Sciatic nerve (tissue), 2 donors: ENCODE data around the gene TPT1. TPM values are rescaled to one million over a fixed set of nuclear protein-coding genes. Genes with fewer than 3 reads are reported as not detected.
A peak's percentile ranks its signal among the peaks of the same experiment; 100 is the strongest.
"Not testable (repeated sequence)": the region's sequence is repeated elsewhere in the genome, so short reads cannot be mapped to it uniquely, and the experiment has no call there.

Experiments used
- ATAC-seq: fragments of 200-7000 bp; cut with Tn5 transposase; one replicate; pipeline ENCODE4 v1.9.1; 2020; ENCODE audit warnings: mild to moderate bottlenecking, moderate library complexity
- DNase-seq: peaks from one replicate; pipeline ENCODE4 v3.0.0-alpha.2; 2020; ENCODE audit warnings: low spot score
- intact Hi-C: fragments of 100-400 bp; cut with DNase I; formaldehyde crosslinking; loops from one replicate; pipeline ENCODE4 v1.14.2; 2022
- total RNA-seq: library from RNA; stranded (reverse); fragmentation: NEBNext Ultra II Directional; extraction: Animal tissue kit (Norgen Biotek cat#: 25700); gene quantifications from one replicate; pipeline ENCODE4 v1.2.1, GENCODE V29; 2021
- donor health status: DM: no; HTN: no; CAD: no.
- donor health status: DM: no; HTN: no; CAD: no.

The TPT1 gene
- total RNA-seq, 1 donor from 2014 or later: 3,518 TPM

DNA sequence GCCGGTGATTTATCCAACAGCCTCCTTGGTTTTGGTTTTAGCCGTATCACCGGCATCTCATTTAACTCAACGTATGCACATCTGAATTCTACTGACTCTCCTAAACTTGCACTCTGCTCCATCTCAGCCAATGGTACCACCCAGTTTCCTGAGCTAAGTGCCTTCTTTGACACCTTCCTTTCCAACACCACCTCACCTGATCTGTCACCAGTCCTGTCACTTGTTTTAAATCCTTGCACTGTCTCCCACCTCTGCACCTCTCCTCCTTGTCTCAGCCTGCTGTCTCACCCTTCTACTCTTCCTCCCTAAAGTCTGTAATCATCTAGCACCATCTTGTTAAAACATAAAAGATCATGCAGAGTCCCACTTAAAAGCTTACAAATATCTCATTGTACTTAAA is 28.1 kb upstream of the TPT1 start:
- DNase-seq (no peak), ATAC-seq (no peak)
- intact Hi-C loops: no loop called here

DNA sequence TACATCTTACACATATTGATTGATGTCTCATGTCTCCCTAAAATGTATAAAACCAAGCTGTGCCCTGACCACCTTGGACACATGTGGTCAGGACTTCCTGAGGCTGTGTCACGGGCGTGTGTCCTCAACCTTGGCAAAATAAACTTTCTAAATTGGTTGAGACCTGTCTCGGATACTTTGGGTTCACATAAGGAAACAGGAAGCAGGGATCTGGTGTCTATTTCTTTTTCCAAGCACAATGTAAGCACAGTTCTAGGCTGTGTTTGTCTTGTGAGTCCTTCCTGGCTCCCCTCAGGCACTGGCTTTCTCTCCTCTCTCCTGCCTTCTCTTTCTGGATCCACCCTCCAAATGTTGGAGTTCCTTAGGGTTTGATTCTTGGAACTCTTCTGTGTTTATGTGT is 27.6 kb upstream of the TPT1 start:
- DNase-seq (no peak), ATAC-seq (no peak)
- intact Hi-C loops: no loop called here

DNA sequence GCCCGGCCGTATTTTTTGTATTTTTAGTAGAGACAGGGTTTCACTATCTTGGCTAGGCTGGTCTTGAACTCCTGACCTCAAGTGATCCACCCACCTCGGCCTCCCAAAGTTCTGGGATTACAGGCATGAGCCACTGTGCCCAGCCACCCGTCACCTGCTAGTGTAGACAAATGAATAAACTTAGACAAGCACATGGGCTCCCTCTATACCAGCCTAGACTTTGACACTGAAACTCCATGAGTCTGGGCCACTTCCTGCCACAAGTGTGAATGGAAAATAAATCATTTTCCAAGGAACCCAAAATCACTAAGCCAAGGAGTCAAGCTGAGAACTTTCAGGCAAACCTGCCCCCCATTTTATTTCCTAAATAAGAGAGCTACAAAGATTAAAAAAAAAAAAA is 27.0 kb upstream of the TPT1 start:
- intact Hi-C loops: no loop called here

DNA sequence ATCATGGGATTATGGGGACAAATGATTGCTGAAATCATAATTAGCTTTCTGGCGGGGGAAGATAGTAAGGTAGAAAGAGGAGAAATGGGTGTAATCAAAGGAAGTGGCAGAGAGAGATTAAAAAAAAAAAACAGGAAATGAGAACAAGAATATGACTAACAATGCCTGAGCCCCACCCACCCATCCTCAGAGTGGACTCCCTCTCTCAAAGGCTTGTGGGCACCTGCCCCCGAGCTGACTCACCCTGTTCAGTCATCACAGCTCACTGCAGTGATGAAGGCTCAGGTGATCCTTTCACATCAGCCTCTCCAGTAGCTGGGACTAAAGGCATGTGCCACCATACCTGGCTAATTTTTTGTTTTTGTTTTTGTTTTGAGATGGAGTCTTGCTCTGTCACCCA is 26.4 kb upstream of the TPT1 start:
- intact Hi-C loops: no loop called here
- ATAC-seq (no peak), DNase-seq (no peak)

More for the DNA sequence above, 27.0 kb upstream of the TPT1 start:
- DNase-seq (no peak), ATAC-seq (no peak)

DNA sequence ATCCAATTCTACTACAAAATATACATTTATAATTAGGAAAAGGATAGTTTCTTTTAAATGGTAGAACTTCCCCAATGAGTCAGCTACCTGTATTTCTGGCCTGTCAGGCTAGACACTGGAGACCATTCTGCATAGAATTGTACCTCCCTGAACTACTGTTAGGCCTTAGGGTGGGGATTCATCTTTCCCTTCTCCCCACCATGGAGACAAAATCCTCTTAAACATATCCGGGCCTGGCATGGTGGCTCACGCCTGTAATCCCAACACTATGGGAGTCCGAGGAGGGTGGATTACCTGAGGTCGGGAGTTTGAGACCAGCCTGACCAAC is 24.5 kb upstream of the TPT1 start:
- intact Hi-C loops: no loop called here
- ATAC-seq: no peak
- DNase-seq: no peak

DNA sequence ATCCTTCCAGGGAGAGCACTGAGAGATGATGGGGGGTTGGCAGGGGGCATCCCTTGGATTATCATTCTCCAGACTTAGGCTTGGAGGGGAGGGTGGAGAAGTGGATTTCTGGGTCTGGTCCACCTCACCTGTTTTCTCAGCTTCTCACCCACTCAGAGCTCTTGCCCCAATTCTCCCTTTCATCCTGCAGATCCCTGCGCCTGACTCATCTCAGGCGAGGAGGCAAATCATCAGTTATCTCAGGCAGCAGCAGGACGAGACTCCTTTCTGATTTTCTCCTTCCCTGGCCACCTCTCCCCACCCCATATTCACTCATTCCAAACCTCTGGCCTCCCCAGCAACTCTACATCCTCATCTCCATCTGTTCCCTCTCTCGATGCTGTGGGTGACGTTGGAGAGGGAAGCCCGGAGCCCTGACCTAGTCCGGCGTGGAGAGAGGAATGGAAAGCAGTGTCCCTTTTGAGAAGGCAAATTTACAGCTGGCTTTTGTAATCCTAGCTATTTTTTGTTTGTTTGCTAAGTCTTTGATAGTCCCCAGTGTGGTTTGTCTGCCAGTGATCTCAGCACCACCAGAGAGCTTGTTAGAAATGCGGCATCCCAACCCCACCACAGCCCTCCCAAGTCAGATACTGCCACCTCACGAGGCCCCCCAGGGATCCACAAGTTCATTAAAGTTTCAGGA is 24.0 kb upstream of the TPT1 start:
- ATAC-seq (no peak), DNase-seq (no peak)
- intact Hi-C loops: no loop called here

DNA sequence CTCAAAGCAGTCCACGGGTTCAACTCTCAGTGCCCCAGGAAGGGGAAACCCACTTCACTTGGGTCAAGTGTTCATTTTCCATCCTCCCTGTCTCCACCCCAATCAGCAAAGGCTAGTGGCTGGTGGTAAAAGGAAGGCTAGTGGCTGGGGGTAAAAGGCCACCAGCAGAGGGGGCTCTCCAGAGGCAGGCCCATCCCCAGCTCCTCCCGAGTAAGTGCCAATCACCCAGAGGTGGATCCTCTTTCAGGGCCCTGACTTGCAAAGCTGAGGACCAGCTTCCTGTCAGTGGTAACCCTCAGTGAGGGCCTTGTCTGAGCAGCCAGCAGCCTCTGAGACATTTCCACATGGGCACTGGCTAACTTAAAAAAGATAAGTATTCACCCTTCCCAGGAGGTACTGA is 22.0 kb upstream of the TPT1 start:
- intact Hi-C loops: no loop called here
- peak; percentile 18 for ATAC-seq
- DNase-seq: no peak

DNA sequence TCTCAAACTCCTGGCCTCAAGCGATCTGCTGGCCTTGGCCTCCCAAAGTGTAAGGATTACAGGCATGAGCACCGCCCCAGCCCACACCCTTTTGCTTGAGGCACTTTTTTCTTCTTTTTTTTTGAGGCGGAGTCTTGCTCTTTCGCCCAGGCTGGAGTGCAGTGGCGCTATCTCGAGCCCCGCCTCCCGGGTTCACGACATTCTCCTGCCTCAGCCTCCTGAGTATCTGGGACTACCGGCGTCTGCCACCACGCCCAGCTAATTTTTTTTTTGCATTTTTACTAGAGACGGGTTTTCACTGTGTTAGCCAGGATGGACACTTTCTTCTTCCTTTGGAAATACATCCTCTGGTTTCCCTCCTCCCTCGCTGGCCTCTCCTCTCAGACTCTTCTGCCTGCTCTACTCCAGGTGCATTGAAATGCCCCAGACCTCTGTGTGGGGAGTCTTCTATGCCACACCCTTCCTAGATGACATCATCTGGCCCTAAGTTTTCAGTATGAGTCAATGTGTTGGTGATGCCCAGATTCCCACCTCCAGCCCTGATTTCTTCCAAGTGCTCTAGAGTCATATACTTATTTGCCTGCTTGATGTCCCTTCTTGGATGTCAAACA is 20.7 kb upstream of the TPT1 start:
- peak; percentile 22 for DNase-seq
- intact Hi-C loops: no loop called here
- no peak for ATAC-seq

DNA sequence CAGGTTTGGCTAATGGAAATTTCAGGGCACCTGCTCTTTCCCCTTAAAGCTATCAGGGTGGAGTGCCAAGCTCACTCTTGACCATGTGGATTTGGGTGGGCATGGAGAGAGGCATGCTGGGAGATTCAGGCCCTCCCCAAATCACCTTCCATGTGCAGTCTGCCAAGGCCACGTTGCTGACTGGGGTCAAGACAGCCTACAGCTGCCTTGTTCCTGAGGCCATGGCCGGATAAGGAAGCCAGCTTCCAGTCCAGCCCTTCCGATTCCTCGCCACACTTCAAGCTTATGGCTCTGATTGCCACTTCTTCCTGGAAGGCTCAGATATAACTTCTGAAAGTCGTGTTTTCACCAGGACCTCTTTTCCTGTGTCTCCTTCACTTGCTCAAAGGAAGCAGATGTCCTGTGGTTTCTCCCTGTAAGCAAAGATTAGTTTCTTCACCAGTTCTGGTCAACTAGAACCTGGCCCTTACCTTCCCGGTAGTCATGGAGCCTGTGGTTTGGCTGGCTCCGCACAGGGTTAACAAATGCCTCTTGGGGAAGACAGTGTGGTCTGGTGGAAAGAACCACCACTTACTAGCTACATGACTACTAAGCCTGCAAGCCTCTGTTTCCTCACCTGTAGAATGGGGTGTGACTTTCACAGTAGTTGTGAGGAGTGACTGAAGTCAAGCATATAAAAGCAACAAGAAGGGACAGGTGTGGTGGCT is 16.1 kb upstream of the TPT1 start:
- ATAC-seq: no peak
- no peak for DNase-seq
- intact Hi-C loops: no loop called here

DNA sequence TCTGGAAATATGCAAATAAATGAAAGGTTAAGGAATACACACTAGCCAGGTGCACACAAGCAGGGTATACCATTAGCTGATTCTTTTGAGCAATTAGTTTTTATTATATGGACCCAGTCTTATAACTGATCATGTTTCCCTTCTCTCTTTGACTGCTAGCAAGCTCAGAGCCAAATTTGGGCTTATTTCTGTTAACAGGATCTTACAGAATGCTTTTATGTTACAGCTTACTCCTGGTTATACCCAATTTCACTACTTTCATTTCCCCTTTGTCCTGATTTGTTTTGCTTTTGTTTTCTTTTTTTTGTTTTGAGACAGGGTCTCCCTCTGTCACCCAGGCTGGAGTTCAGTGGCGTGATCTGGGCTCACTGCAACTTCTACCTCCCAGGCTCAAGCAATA is 12.9 kb upstream of the TPT1 start:
- intact Hi-C loops: no loop called here
- DNase-seq: no peak
- ATAC-seq: no peak

DNA sequence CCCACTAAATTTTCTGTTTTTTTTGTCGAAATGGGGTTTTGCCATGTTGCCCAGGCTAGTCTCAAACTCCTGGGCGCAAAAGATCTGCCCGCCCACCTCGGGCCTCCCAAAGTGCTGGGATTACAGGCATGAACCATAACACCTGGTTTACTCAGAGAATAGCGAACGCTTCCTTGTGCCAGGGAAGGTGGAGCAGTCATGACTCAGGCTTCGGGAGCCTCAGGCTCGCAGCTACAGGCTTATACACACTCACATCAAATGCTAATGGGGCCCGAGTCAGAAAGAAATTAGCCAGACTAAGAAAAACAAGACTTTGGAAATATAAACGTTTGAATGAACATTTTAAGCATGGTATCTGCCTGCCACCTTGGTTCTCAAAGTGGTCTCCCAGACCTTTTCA is 11.0 kb upstream of the TPT1 start:
- DNase-seq: no peak
- intact Hi-C loops: no loop called here
- ATAC-seq: no peak

DNA sequence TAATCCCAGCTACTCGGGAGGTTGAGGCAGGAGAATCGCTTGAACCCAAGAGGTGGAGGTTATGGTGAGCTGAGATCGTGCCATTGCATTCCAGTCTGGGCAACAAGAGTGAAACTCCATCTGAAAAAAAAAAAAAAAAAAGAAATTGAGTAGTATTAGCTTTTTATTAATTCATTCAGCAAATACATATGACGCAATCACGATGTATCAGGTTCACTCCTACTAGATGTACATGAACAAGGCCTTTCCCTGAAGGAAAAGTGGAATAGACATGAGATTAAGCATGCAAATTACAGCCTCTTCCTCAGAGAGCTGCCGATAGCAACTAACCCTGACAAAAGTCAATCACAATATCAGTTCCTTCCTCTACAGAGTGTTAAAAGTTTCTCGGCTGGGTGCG is 9.2 kb upstream of the TPT1 start:
- intact Hi-C loops: no loop called here
- DNase-seq: no peak
- ATAC-seq: no peak

DNA sequence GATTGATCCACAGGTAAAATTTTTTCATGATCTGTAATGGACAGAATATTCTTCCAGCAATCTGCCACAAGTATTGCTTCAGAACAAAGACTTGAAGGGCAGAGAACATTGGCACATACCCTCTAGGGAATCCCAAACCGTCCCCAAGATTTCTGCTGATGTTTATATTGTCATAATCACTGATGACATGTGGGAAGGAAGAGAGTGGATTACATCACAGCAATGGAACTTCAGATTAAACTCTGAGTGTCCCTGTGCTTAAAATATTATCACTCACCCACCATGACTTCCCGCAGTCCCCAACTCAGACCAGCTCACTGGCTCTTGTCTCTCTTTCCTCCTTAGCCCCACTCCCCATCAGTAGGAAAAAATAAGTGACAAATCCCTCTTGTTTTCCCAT is 8.5 kb upstream of the TPT1 start:
- no peak for ATAC-seq
- intact Hi-C loops: no loop called here
- DNase-seq: no peak

DNA sequence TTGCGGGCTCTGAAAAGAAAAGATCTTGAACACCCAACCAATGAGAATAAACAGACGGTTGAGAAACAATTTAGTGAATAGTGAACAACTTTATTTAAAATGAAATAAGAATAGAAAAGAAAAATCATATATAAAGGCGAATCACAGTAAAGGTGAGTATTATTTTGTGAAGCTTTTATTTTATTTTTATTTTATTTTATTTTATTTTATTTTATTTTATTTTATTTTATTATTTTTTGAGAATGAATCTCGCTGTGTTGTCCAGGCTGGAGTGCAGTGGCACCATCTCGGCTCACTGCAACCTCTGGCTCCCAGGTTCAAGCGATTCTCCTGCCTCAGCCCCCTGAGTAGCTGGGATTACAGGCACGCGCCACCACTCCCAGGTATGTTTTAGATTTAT is 3.1 kb upstream of the TPT1 start:
- DNase-seq, ATAC-seq, intact Hi-C loops: not testable (repeated sequence)

DNA sequence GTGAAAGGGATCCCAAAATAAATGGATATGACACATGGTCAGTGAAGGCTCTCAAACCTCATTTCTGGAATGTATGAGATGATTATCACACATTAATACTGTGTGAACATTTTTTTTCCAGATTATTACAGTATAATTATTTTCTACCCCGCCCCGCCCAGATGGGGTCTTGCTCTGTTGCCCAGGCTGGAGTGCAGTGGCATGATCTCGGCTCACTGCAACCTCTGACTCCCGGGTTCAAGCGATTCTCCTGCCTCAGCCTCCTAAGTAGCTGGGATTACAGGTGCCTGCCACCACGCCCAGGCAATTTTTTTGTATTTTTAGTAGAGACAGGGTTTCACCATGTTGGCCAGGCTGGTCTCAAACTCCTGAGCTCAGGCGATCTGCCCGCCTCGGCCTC is 2.1 kb upstream of the TPT1 start:
- intact Hi-C loops, DNase-seq, ATAC-seq: not testable (repeated sequence)

DNA sequence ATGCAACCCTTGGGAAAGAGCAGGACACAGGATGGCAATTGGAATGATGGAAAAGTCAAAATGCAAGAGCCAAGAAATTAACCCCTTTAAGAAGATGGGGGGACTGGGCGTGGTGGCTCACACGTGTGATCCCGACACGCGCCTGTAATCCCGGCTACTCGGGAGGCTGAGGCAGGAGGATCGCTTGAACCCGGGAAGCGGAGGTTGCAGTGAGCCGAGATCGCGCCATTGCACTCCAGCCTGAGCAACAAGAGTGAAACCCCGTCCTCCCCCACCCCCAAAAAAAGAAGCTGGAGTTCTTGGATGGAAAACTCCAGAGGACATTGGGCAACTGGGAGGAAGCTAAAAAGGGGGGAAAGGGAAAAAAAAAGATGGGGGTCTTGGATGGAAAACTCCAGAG is 1.7 kb upstream of the TPT1 start:
- intact Hi-C loops, ATAC-seq, DNase-seq: not testable (repeated sequence)

DNA sequence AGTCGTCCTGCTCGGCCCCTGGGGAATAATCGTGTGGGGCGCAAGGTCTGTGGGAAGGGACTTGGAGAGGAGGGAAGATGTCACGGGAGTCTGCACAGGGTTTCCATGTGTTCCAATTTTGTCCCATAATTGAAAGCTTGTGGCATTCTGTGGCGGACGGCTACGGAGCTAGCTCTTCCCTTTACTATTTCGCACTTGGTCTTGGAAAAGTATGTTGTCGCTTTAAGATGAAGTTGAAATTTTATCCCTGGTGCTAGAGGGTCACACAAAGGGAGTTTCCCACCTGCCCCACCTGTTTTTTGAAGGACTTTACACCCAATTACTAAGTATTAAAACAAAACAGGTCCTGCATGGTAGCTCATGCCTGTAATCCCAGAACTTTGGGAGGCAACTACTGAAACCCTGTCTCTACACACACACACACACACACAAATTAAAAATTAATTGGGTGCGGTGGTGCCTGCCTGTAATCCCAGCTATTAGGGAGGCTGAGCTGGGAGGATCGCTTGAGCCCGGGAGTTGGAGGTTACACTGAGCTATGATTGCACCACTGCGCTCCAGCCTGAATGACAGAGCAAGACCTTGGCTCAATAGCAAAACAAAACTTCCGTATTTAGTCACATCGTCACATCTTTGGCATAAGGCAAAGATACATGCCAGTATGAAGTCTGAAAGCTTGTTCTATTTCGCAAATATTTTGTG is 967 bp upstream of the TPT1 start:
- intact Hi-C loops: no loop called here
- ATAC-seq: peak; percentile 25
- DNase-seq: no peak

DNA sequence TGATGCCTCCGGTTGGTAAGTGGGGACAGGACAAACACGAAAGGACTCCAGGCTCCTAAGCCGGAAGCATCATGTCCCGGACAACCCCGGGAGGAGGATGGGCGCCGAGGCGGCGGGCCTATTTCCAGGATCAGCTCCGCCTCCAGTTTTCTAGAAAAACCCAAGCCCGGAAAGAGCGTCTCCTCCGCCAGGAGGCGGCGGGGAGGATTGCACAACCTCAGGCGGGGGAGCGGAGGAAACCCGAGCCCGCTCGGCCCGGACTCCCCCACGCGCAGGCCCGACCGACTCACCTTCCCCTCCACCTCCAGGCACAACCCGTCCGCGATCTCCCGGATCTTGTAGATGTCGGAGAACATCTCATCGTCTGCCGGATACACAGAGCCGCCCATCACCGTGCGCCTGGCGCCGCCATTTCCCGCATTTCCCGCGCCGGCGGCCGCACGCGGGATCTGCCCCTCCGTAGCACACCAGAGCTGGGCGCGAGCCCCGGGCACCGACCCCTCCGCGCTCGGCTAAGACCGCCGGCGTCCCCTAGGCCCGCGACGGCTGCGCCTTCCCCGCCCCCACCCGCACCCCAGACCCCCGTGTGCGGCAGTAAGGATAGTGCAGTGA is 455 bp downstream of the TPT1 start:
- ATAC-seq (peak; percentile 74), DNase-seq (peak; percentile 95)
- intact Hi-C loops: no loop called here

DNA sequence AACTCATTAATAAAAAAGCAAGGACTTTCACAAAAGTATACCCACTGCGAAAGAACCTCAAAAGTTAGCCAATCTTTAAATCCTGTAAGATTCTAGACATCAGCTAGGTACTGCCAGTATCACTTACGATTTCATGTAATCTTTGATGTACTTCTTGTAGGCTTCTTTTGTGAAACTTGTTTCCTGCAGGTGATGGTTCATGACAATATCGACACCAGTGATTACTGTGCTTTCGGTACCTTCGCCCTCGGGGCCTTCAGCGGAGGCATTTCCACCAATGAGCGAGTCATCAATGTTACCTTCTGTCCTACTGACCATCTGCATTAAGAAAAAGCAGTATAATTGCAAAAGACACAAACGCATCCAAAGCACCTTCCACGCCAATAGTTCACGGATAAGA is 1.1 kb downstream of the TPT1 start:
- DNase-seq (no peak), ATAC-seq (no peak)
- intact Hi-C loops: no loop called here

DNA sequence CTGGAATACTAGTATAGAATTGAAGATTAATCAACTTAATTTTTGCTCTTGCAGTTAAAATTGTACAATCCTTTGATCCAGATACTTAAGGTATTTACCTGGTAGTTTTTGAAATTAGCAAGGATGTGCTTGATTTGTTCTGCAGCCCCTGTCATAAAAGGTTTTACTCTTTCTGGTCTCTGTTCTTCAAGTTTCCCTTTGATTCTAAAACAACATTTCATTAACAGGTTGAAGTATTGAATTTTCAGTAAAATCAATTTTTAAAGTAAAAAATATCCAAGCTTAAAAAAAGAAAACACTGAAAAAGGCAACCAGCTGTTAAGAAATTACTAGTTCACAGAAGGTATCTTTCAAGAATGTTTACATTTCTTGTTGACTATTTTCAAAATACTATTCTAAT is 1.6 kb downstream of the TPT1 start:
- no peak for DNase-seq
- intact Hi-C loops: no loop called here
- ATAC-seq: no peak
